GM23248 (cell line): ENCODE measurements around the gene SCNN1B. TPM values are rescaled to one million over a fixed set of nuclear protein-coding genes. Genes with fewer than 3 reads are reported as not detected.
A peak's percentile ranks its signal among the peaks of the same experiment; 100 is the strongest.

ENCODE experiments used
- DNase-seq: peaks from one replicate; pipeline ENCODE4 v3.0.0-alpha.2; 2015
- H2AFZ ChIP-seq: fragments of 200-600 bp; sonication (generic); 2 replicates; pipeline ENCODE4 v1.6.1; 2016; ENCODE audit warnings: antibody characterized with exemption
- H3F3A ChIP-seq: fragments of 200-600 bp; sonication (generic); 2 replicates; pipeline ENCODE4 v1.6.1; 2016; ENCODE audit warnings: mild to moderate bottlenecking, antibody characterized with exemption, mixed run types; ENCODE audit not compliant: insufficient read depth
- H3K27ac ChIP-seq: fragments of 200-600 bp; sonication (generic); 2 replicates; pipeline ENCODE4 v1.5.1; 2016; ENCODE audit warnings: mild to moderate bottlenecking
- H3K27me3 ChIP-seq: fragments of 200-600 bp; sonication (generic); replicated peaks from 2 replicates; pipeline ENCODE4 v1.6.1; 2016; ENCODE audit warnings: mild to moderate bottlenecking; ENCODE audit not compliant: insufficient read depth
- H3K36me3 ChIP-seq: fragments of 200-600 bp; sonication (generic); 2 replicates; pipeline ENCODE4 v1.6.1; 2016; ENCODE audit warnings: low read depth, mild to moderate bottlenecking
- H3K4me1 ChIP-seq: fragments of 200-600 bp; sonication (generic); 2 replicates; pipeline ENCODE4 v1.6.1; 2016; ENCODE audit warnings: mild to moderate bottlenecking; ENCODE audit not compliant: insufficient read depth
- H3K4me2 ChIP-seq: fragments of 200-600 bp; sonication (generic); one replicate; pipeline ENCODE4 v1.6.1; 2016; ENCODE audit warnings: mild to moderate bottlenecking; ENCODE audit not compliant: unreplicated experiment
- H3K4me3 ChIP-seq: fragments of 200-600 bp; sonication (generic); 2 replicates; pipeline ENCODE4 v1.5.1; 2016; ENCODE audit warnings: mild to moderate bottlenecking
- H3K79me2 ChIP-seq: fragments of 200-600 bp; sonication (generic); 2 replicates; pipeline ENCODE4 v1.6.1; 2016; ENCODE audit warnings: mild to moderate bottlenecking; ENCODE audit not compliant: insufficient read depth
- H3K9ac ChIP-seq: fragments of 200-600 bp; sonication (generic); 2 replicates; pipeline ENCODE4 v1.6.1; 2016; ENCODE audit warnings: mild to moderate bottlenecking
- H3K9me2 ChIP-seq: fragments of 200-600 bp; sonication (generic); 2 replicates; pipeline ENCODE4 v1.6.1; 2016; ENCODE audit warnings: mixed run types, mild to moderate bottlenecking, moderate library complexity; ENCODE audit not compliant: insufficient read depth
- H3K9me3 ChIP-seq: fragments of 200-600 bp; sonication (generic); one replicate; pipeline ENCODE4 v1.6.1; 2017; ENCODE audit warnings: low read depth
- H4K20me1 ChIP-seq: fragments of 200-600 bp; sonication (generic); 2 replicates; pipeline ENCODE4 v1.6.0; 2016; ENCODE audit not compliant: insufficient read depth
- EZH2 ChIP-seq: fragments of 200-600 bp; sonication (generic); IDR thresholded peaks from 2 replicates; pipeline ENCODE4 v1.6.1; 2018; ENCODE audit warnings: antibody characterized with exemption, mild to moderate bottlenecking; ENCODE audit not compliant: insufficient read depth, poor library complexity, severe bottlenecking
- EZH2phosphoT487 ChIP-seq: fragments of 200-600 bp; sonication (generic); IDR thresholded peaks from 2 replicates; pipeline ENCODE4 v1.6.1; 2018; ENCODE audit warnings: antibody characterized with exemption, moderate library complexity, mild to moderate bottlenecking, low read depth; ENCODE audit not compliant: insufficient read depth
- WGBS, 2 experiments: methylation state at CpG; one replicate each; pipeline ENCODE4 v1.1.6; 2015 to 2017; ENCODE audit warnings: low lambda C conversion rate in 2 of 2, low coverage in 1 of 2; ENCODE audit errors: missing lambda C conversion rate in 2 of 2; 5-methylcytosine and 5-hydroxymethylcytosine counted together
- in situ Hi-C: fragments of 300-500 bp; cut with MboI; formaldehyde crosslinking; loops from 2 replicates; pipeline ENCODE4 v1.15.0; 2020
- polyA plus RNA-seq: library from polyadenylated mRNA; unstranded; fragments of >200 nt; fragmentation: Nextera tagmentation; extraction: Ambion mirVana; gene quantifications from 2 replicates; pipeline ENCODE4 v1.2.1, GENCODE V29; 2016
- total RNA-seq: library from RNA; depleted of rRNA; stranded (reverse); fragments of >200 nt; shearing (Covaris generic); gene quantifications from 2 replicates; pipeline ENCODE4 v1.2.3, GENCODE V29; 2014

The SCNN1B gene
- total and polyA plus RNA-seq, 2 experiments from 2014 or later = not detected

- Histone ChIP-seq H3K4me2 (no peak overlapping the region), H3K79me2 (no peaks in the 10 kb centered on the region), H3K4me3 (no peak overlapping the region), H3K9me2 (no peaks in the 10 kb centered on the region), H3K27me3 (no peaks in the 10 kb centered on the region), H4K20me1 (no peaks in the 10 kb centered on the region), H2AFZ (no peak overlapping the region), H3K9me3 (no peaks in the 10 kb centered on the region), H3K36me3 (peaks cover 32% of the 10 kb centered on the region), H3K27ac (no peak overlapping the region), H3K4me1 (no peaks in the 10 kb centered on the region), H3K9ac (no peak overlapping the region), H3F3A (0 out of 2 replicates have a peak, but pooled peaks cover 6% of the 10 kb centered on the region)
- no peak for DNase-seq
- TF ChIP-seq EZH2phosphoT487 (no peak), EZH2 (no peak)
- WGBS, 2 experiments = 87 to 88% methylated on average over 7 to 9 of the region's 9 CpGs
- in situ Hi-C loops = no loop called here
Observed at GRCh38 chr16:23407436-23408127, 105.5 kb downstream of the SCNN1B start.

- Histone ChIP-seq H4K20me1 (no peaks in the 10 kb centered on the region), H3F3A (0 out of 2 replicates have a peak, but pooled peaks cover 6% of the 10 kb centered on the region), H3K4me3 (no peak overlapping the region), H3K4me2 (no peak overlapping the region), H3K9me3 (no peaks in the 10 kb centered on the region), H3K9ac (no peak overlapping the region), H3K36me3 (peaks cover 31% of the 10 kb centered on the region), H3K27me3 (no peaks in the 10 kb centered on the region), H3K9me2 (no peaks in the 10 kb centered on the region), H3K79me2 (no peaks in the 10 kb centered on the region), H3K27ac (no peak overlapping the region), H3K4me1 (no peaks in the 10 kb centered on the region), H2AFZ (no peak overlapping the region)
- in situ Hi-C loops = no loop called here
- 88% methylated on average over 4 to 21 of the region's 21 CpGs for WGBS, 2 experiments
- TF ChIP-seq EZH2phosphoT487 (no peak), EZH2 (no peak)
- no peak for DNase-seq
Observed at GRCh38 chr16:23408242-23408822, 106.2 kb downstream of the SCNN1B start.

- Histone ChIP-seq H3F3A (0 out of 2 replicates have a peak, but pooled peaks cover 6% of the 10 kb centered on the region), H3K9me2 (no peaks in the 10 kb centered on the region), H3K4me1 (no peaks in the 10 kb centered on the region), H4K20me1 (no peaks in the 10 kb centered on the region), H2AFZ (no peak overlapping the region), H3K9ac (no peak overlapping the region), H3K4me3 (no peak overlapping the region), H3K9me3 (no peaks in the 10 kb centered on the region), H3K4me2 (no peak overlapping the region), H3K79me2 (no peaks in the 10 kb centered on the region), H3K36me3 (peaks cover 29% of the 10 kb centered on the region), H3K27ac (no peak overlapping the region), H3K27me3 (no peaks in the 10 kb centered on the region)
- 64 to 71% methylated on average over 7 of the region's 7 CpGs for WGBS, 2 experiments
- in situ Hi-C loops = no loop called here
- TF ChIP-seq EZH2 (no peak), EZH2phosphoT487 (no peak)
- DNase-seq = peak; percentile 78
Observed at GRCh38 chr16:23408823-23409298, 106.8 kb downstream of the SCNN1B start.

- DNase-seq = no peak
- H4K20me1 ChIP-seq = no peaks in the 10 kb centered on the region
- no peaks in the 10 kb centered on the region for H3K79me2 ChIP-seq
- H2AFZ ChIP-seq = no peak overlapping the region
- no peak overlapping the region for H3K4me2 ChIP-seq
- H3K9me3 ChIP-seq = no peaks in the 10 kb centered on the region
- no peak overlapping the region for H3K27ac ChIP-seq
- in situ Hi-C loops = no loop called here
- TF ChIP-seq EZH2 = no peak
- H3K4me1 ChIP-seq = no peaks in the 10 kb centered on the region
- WGBS, 2 experiments = 83 to 92% methylated on average over 2 of the region's 2 CpGs
- H3K4me3 ChIP-seq = no peak overlapping the region
- no peak overlapping the region for H3K9ac ChIP-seq
- H3K36me3 ChIP-seq = peaks cover 26% of the 10 kb centered on the region
- H3K27me3 ChIP-seq = no peaks in the 10 kb centered on the region
- no peaks in the 10 kb centered on the region for H3K9me2 ChIP-seq
- 0 out of 2 replicates have a peak, but pooled peaks cover 6% of the 10 kb centered on the region for H3F3A ChIP-seq
Observed at GRCh38 chr16:23409522-23409921, 107.4 kb downstream of the SCNN1B start.
